HL-60/S4 treated with retinoic acid at 250 ng/mL for 4 days and 3 days (cell line): ENCODE measurements around the gene ECE2.
"Not testable (repeated sequence)": the region's sequence is repeated elsewhere in the genome, so short reads cannot be mapped to it uniquely, and the experiment has no call there.

Experiments used
- in situ Hi-C: fragments of 300-500 bp; cut with MboI; formaldehyde crosslinking; loops from 2 replicates; pipeline ENCODE4 v1.7.0; 2022; ENCODE audit warnings: low sequenced_read_pairs

Gene ECE2

DNA sequence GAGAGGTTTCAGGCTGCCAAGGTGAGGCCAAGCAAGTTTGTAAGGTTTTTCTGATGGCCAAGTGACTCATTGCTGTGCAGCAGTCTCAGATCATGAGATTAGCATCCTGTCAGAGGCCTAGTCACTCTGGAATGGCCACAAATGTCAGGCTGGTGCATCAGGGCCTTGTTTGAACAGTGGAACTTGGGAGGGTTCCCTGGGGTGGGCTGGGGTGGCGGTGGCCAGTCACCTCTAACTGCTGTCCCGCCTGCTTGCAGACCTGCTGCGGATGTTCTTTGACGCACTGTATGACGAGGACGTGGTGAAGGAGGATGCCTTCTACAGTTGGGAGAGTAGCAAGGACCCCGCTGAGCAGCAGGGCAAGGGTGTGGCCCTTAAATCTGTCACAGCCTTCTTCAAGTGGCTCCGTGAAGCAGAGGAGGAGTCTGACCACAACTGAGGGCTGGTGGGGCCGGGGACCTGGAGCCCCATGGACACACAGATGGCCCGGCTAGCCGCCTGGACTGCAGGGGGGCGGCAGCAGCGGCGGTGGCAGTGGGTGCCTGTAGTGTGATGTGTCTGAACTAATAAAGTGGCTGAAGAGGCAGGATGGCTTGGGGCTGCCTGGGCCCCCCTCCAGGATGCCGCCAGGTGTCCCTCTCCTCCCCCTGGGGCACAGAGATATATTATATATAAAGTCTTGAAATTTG, 58.8 kb downstream of the ECE2 start:
- in situ Hi-C loops: no loop called here

DNA sequence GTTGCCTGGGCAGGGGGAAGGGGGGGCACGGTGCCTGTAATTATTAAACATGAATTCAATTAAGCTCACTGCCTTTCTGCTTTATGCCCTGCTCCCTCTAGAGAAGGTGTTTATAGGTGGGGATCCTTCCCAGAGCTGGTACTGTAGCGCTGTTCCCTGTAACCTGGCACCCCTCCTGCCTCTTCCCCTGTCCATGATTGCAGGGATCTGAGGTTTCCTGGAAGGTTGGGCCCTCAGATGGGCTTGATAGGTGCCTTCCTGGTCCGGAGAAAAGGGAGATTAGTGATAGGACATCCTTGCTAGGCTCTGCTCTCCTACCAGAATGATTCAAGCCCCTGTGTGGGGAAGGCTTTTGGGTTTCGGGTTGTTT, 59.5 kb downstream of the ECE2 start:
- in situ Hi-C loops: no loop called here

DNA sequence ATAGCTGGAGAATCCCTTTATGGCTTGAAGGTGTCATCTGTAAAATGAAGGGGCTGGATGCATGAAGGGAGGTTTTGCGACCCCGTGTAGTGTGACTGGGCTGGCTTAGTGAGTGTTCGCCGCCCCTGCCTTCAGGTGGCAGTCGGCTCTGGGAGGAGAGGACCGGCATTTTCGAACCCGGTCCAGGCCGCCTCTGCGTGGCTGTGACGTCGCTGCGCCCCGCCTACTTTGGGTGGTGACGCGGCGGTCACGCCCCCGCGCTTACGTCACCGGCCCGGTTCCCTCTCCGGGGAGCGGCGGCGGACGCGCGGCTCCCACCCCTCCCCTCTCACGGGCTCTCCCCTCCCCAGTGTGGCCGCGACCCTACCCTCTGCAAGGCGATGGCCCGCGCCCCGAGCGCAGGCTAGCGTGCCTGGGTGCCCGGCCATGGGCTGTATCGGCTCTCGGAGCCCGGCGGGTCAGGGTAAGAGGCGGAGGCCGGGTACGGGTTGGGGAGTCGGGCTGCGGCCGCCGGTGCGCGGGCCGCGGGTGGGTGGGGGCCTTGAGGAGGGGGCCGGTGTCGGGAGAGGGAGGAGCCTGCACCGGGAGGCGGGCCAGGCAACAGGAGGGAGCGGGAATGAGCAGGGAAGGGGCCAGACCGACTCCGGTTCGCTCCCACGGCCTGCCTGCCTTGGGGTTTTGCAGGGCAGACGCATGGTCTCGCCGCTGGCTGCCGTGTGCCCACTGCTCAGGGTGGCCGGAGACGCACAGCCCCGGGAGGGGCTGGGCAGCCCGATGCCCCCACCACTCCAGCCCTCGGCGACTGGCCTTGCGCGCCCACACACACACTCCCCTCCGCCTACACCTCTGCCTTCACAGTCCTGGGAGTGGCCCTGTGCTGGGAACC, 60.1 kb downstream of the ECE2 start:
- in situ Hi-C loops: no loop called here

DNA sequence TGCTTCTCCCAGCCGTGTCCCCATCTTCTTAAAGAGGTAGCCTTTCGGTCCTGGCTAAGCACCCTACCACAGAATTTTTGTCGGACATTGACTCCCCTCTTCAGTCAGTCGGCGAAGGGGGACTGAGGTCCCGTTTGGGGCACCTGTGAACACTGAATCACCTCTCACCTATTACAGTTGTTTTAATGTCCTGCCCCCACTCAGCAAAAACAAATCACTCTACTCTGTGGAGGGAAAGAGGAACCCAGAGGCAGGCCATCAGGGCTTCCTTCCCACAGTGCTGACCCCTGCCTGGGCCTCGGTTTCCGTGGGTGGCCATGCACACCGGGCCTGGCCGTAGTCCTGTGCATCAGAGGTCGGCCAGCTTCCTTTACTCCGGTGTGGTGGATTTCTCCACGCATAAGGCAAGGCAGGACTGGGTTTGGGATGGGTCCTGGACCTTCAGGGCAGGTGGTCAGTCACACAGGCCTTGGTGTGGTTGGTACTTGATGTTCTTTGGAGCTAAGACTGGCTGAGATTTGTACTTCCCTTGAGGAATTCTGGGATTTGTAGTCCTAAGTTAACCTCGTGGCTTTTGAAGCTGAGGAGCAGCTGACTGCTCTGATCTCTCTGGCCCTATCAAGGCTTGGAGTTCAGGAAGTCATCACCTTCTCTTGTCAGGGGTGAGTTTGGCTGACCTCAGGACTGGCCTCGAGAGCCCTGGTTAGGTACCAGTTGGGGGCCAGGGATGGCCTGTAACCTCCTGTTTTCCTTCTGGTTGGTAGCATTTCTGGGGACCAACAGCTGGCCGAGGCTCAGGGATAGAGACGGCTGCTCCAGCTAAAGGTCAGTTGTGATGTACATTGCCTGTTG, 61.0 kb downstream of the ECE2 start:
- in situ Hi-C loops: no loop called here

DNA sequence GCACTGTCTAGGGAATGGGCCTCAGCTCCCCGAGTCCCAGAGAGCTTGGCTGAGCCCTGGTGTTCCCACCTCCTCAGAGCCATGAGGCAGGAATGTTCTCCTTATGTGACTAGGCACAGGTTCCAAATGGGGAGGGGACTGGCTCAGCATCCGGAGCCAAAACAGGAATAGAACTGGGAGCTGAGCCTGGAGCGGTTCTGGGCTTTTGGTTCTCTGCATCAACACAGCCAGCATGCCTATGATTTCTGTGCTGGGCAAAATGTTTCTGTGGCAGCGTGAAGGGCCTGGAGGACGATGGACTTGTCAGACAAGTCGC, 61.5 kb downstream of the ECE2 start, which contains the start of gene FAM131A:
TSS of gene FAM131A (plus strand) at position 202 of the 316 bp plus-strand sequence. CDS start at position 233, 31 bp downstream.
- in situ Hi-C loops: no loop called here

DNA sequence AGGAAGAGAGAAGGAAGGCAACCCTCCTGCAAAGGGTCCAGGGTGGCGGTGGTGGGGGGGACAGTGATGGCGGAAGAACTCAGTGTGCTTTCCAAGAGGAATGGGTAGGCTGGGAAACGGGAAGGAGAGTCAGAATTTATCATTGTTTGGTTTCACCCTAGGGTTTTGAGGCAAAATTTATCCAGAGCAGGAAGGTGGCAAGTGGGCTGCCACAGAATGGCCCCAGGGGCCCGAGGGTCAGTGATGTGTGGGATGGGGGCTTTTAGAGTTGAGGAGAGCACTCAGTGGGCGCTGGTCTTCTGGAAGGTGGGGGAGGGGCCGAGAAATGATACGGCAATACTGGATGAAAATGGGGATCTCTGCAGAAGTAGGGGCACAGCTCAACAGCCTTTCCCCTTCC, 62.2 kb downstream of the ECE2 start:
- in situ Hi-C loops: no loop called here

DNA sequence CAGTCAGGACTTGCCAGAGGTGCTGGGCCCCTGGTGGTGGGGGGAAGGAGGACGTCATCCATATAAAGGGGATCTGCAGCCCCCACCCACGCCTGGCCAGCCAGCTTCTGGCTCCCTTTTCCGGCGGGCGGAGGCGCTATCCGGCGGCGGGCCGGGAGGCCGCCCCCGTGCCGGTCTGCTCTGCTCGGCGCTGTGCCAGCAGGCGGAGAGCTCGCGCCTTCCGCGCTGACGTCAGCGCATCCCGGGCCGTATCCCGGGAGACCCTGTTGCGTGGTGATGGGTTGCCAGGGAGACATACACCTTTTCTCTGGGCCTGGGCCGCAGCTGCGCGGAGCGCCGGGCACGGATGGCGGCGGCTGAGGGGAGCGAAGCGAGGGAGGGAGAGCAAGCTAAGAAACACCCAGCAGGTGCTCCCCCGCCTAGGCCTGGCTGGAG, 62.7 kb downstream of the ECE2 start:
- in situ Hi-C loops: no loop called here

DNA sequence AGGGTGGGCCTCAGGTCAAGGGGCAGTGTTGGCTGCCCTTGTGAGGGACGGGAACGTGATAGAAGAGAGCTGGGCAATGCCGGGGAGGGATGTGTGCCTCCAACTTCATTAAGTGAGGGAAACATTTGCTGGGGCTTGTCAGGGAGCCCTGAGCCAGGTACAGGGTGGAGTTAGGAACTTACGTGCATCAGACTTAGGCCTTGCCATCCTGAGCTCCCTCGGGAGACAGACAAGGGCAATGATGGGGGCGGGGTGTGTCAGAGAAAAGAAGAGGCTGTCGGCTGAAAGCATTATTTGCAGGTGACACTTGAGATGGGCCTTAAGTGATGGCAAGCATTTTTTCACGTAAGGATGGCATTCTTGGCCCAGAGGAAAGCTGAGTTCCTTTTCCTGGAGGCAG, 63.2 kb downstream of the ECE2 start:
- in situ Hi-C loops: no loop called here

DNA sequence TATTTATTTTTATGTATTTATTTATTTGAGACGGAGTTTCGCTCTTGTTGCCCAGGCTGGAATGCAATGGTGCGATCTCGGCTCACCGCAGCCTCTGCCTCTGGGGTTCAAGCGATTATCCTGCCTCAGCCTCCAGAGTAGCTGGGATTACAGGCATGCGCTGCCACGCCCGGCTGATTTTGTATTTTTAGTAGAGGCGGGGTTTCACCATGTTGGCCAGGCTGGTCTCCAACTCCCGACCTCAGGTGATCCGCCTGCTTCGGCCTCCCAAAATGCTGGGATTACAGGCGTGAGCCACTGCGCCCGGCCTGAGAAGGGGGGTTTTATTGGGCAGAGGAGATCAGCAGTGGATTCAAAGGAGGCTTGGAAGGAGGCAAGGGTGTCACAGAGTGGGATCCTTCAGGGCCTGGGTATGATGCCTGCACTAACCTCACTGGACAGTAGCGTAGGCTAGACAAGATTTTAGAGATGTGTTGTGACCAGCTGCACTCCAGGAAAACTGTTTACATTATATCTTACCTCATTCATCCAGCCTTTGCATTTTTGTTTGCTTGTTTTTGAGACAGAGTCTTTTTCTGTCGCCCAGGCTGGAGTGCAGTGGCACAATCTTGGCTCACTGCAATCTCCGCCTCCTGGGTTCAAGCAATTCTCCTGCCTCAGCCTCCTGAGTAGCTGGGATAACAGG, 63.8 kb downstream of the ECE2 start:
- in situ Hi-C loops: not testable (repeated sequence)

DNA sequence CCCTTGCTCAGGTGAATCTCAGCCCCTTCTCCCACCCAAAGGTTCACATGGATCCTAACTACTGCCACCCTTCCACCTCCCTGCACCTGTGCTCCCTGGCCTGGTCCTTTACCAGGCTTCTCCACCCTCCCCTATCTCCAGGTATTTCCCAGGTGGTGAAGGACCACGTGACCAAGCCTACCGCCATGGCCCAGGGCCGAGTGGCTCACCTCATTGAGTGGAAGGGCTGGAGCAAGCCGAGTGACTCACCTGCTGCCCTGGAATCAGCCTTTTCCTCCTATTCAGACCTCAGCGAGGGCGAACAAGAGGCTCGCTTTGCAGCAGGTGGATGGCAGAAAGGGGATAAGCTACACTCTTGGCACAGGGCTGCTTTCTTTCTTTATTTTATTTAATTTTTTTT, 66.1 kb downstream of the ECE2 start:
- in situ Hi-C loops: no loop called here
